HG03460 (cell line): ENCODE data around the gene LCE3D.
"Not testable (repeated sequence)": the region's sequence is repeated elsewhere in the genome, so short reads cannot be mapped to it uniquely, and the experiment has no call there.

ENCODE experiments used
- ATAC-seq: cut with Tn5 transposase; IDR thresholded peaks from one replicate; pipeline ENCODE4 v1.9.1; 2021; ENCODE audit not compliant: unreplicated experiment

Gene LCE3D, protein sequence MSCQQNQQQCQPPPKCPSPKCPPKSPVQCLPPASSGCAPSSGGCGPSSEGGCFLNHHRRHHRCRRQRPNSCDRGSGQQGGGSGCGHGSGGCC

DNA sequence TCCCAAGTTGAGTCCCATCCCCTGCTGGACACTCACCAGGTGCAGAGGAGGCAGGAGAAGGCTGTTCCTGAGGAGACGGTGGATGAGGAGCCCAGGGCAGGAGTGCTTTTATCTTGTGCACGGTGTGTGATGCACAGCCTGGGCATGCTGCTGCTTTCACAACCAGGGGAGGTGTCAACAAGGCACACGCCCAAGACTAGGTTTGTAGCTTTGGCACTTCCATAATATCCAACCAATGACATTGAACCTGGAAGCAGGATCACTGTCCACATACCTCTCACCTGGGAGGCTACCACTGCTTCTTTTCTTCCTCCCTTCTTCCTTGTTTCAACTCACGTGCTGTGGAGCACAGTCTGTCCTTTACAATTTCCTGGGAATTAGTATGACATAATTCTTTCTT, at the start of gene LCE3D:
TSS of gene LCE3D (minus strand) at position 84 of the 400 bp plus-strand sequence. CDS start 580 bp downstream, outside the sequence.
- ATAC-seq, result no peak

DNA sequence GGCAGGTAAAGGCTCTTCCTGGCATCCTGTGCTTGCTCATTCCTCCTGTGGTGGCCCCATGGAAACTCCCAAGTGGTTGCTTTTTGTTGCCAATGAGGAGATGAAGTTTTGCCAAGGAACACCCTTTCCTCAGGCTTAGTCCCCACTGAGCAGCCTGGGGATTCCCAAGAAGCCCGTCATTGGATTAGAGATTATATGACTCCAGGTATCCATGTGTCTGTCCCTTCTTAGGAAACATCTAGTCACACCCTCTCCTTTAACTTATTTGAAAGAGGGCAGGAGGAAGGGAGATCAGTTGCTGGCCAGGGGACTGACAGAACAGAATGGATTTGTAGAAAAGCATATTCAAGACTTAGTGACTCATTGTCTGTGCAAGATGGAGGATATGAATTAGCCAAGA, 46.4 kb upstream of the LCE3D start:
- no peak for ATAC-seq

GRCh38 chr1:152623203-152623844, 43.0 kb upstream of the LCE3D start:
- no peak for ATAC-seq

GRCh38 chr1:152622803-152623202, 42.5 kb upstream of the LCE3D start, which contains the start of gene LCE3A:
Gene LCE3A (minus strand): TSS chr1:152623103. CDS start chr1:152623103, 0 bp downstream.
- ATAC-seq, result no peak

GRCh38 chr1:152621993-152622392, 41.7 kb upstream of the LCE3D start:
- ATAC-seq, result no peak

- no peak for ATAC-seq
Observed at GRCh38 chr1:152613511-152613910, 33.2 kb upstream of the LCE3D start, which contains the start of gene LCE3B. Gene LCE3B (plus strand): TSS chr1:152613811. CDS start chr1:152613811, 0 bp downstream.

GRCh38 chr1:152599934-152600333, 19.6 kb upstream of the LCE3D start, which contains the start of gene LCE3C:
Gene LCE3C (plus strand): TSS chr1:152600234. CDS start chr1:152600732, 498 bp downstream.
- no peak for ATAC-seq

DNA sequence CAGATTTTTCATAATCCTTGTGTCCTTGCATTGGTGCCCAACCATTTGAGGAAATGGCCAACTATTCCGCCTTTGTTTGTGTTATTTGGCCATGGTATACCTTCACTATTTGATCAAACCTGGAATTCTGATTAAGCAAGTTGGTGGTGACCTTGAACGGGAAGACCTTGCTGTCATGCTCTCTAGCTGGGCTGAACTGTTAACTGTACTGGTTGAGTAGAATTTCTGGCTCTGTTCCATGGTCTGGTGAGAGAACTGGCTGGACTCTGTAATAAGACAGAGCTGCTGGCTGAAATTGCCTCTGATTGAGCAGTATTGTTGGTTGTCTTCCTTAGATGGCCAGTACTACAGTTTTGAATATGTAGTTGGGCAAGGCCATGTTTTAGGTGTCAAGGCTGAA, 16.7 kb upstream of the LCE3D start:
- ATAC-seq, result no peak

GRCh38 chr1:152585586-152585985, 5.3 kb upstream of the LCE3D start:
- no peak for ATAC-seq

- ATAC-seq, result no peak
Observed at GRCh38 chr1:152582647-152583046, 2.3 kb upstream of the LCE3D start.

GRCh38 chr1:152579526-152579925, 790 bp downstream of the LCE3D start:
- not testable (repeated sequence) for ATAC-seq

DNA sequence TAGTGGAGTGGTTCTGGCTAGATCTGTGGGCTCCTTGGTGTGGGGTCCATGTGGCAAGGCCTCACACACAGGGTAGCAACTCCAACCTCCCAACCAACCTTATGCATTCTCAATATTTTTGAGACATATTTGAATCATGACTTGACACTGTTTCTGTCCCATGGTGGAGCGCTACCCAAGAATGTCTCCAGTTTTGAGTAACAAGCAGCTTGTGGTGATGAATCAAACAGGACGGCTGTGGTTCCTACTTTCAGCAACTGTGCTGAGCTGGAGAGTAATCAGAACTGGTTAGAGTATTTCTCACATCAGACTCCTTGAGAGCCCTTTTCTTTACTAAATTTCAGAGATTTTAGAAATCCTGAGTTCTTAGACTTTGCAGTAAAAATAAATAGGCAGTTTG, 3.1 kb downstream of the LCE3D start:
- no peak for ATAC-seq

DNA sequence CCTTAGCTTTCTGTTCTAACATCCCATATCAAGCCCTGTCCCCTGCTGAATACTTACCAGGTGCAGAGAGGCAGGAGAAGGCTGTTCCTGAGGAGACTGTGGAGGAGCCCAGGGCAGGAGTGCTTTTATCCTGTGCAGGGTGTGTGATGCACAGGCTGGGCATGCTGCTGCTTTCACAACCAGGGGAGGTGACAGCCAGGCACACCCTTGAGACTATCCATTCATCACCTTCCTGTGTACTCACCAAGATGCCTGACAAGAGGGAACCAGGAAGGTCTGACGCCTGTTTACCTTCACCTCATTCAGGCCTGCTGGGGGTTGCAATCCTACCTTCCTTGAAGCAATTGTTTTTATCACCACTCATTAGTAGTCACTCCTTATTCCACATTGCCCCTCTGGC, 13.6 kb downstream of the LCE3D start, which contains the start of gene LCE3E:
TSS of gene LCE3E (minus strand) at position 100 of the 400 bp plus-strand sequence. CDS start 572 bp downstream, outside the sequence.
- no peak for ATAC-seq

GRCh38 chr1:152565535-152566215, 14.6 kb downstream of the LCE3D start:
- no peak for ATAC-seq

DNA sequence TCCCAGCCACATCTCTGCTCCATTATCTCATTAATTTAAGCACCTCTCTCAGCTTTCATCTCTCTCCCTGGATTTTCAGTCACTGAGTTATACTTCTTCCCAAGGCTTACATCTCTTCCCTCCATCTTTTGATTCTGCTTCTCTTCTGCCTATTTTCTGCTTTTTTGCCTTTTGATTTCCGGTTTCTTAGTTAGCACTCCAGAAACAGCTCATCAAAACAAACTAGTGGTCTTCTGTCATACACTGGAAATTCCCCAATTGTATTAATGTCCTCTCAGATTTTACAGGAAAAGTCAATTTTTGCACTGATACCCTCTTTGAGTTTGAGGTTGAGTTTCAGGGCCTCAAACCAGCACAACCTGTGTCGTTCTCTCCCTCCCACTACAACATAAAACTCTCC, 15.2 kb downstream of the LCE3D start:
- no peak for ATAC-seq

DNA sequence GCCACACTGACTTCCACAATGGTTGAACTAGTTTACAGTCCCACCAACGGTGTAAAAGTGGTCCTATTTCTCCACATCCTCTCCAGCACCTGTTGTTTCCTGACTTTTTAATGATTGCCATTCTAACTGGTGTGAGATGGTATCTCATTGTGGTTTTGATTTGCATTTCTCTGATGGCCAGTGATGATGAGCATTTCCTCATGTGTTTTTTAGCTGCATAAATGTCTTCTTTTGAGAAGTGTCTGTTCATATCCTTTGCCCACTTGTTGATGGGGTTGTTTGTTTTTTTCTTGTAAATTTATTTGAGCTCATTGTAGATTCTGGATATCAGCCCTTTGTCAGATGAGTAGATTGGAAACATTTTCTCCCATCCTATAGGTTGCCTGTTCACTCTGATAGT, 32.0 kb downstream of the LCE3D start:
- ATAC-seq, result not testable (repeated sequence)

DNA sequence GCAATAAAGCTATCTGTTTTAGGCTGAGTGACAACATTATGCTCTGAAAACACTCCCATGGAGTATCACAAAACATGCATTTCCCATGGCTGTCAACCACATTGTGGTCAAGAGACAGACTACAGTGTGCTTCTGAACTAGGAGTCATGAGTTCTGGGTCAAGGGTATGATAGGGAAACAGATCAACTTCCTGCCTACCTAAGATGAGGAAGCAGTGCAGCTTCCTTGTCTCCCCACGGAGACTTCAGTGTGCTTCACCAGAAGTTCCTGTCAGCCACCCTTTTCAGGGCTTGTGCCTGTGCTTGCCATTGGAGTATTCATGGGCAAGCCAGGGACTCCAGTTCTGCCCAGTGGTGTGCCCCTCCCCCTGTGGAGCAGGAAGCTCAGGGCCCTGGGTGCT, 33.6 kb downstream of the LCE3D start:
- ATAC-seq, result no peak

DNA sequence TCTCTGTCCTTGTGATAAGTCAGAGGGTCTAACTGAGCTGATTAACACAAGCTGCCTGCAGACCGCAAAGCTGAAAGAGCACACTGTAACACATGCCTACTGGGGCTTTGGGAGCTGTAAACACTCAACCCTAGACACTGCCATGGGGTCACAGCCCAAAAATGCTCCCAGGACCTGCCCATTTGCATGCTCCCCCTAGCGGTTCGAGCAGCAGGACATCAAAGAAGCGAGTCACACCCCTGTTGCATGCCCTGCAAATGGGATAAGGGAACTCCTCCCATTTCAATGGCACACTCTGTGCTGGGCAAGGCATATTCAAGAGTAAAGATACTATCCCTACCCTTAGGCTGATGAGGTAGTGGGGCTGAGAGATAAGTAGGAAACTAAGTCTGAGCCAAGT, 36.5 kb downstream of the LCE3D start:
- ATAC-seq, result no peak

- no peak for ATAC-seq
Observed at GRCh38 chr1:152539901-152540300, 40.4 kb downstream of the LCE3D start.

GRCh38 chr1:152537496-152537895, 42.8 kb downstream of the LCE3D start:
- no peak for ATAC-seq

GRCh38 chr1:152535774-152536173, 44.5 kb downstream of the LCE3D start:
- no peak for ATAC-seq

DNA sequence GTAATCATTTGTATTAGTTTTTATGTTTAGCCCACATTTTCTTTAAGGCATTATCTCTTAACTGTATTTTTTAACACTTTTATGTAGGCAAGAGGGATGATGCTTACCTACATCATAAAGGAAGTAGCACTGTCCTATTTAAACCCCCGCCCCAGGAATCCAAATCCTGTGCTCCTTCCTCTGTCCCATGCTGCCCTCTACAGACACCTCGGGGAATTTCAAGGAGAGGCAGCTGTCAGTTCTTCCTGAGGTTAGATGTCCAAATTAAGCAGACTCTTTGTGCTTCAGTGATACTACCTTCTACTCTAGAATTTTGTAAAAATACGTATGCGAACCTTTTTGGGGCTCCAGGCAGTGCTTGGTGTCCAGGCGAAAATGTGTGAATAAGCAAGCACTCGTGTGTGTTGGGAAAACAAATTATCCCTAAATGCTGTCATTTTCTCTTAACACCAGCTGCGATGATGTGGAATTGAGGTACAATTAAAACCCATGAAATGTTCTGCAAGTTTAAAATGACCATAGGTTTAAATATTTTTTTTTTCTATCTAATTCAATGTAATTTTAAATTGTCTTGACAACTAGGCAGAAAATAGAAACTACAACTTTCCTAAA, 46.9 kb downstream of the LCE3D start:
- no peak for ATAC-seq
